Measurements from ENCODE around the gene HMCN1.
"Not testable (repeated sequence)": the region's sequence is repeated elsewhere in the genome, so short reads cannot be mapped to it uniquely, and the experiment has no call there.

Gene HMCN1

DNA sequence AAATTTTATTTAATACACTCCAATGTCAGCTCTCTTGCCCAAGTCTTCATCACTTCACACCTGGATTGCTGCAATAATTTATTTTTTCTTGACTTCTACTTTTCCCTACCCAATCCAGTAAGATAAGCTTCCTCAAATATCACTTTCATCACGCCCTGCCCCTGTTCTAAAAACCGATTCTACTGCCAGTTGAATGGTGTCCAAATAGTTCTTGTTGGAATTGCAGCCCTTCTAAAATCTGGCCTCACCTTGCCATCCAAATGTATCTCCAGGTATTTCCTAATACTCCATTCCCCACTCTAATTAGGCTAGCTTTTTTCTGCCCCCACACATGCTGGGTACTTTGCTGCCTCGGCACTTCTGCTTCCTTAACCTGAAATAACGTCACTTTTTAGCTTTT, 152.5 kb downstream of the HMCN1 start:
- no peaks in the 10 kb centered on the region for H3K36me3 ChIP-seq (ENCODE audit: control insufficient read depth, insufficient read depth, low read length)
- no peaks in the 10 kb centered on the region for H3K9me3 ChIP-seq (ENCODE audit: control insufficient read depth, low read length)
- WGBS, 2 experiments, result 93% methylated on average over 4 of the region's 4 CpGs
- H3K27me3 ChIP-seq (ENCODE audit: control insufficient read depth, insufficient read depth, low read length, poor library complexity, severe bottlenecking), result no peaks in the 10 kb centered on the region
- H3K27ac ChIP-seq (ENCODE audit: insufficient read depth, low read depth, low read length, poor library complexity, severe bottlenecking), result no peak overlapping the region
- H3K4me3 ChIP-seq (ENCODE audit: insufficient read depth, low read depth, low read length), result no peak overlapping the region
- no peaks in the 10 kb centered on the region for H3K4me1 ChIP-seq (ENCODE audit: control insufficient read depth, insufficient read depth, low read length)

DNA sequence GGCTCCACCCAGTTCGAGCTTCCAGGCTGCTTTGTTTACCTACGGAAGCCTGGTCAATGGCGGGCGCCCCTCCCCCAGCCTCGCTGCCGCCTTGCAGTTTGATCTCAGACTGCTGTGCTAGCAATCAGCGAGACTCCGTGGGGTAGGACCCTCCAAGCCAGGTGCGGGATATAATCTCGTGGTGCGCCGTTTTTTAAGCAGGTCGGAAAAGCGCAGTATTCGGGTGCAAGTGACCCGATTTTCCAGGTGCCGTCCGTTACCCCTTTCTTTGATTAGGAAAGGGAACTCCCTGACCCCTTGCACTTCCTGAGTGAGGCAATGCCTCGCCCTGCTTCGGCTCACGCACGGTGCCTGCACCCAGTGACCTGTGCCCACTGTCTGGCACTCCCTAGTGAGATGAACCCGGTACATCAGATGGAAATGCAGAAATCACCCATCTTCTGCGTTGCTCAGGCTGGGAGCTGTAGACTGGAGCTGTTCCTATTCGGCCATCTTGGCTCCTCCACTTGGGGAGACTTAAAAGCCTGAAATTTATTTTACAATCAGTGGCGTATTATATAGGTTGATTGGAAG, 158.7 kb downstream of the HMCN1 start:
- H3K4me3 ChIP-seq (ENCODE audit: insufficient read depth, low read depth, low read length); H3K36me3 ChIP-seq (ENCODE audit: control insufficient read depth, insufficient read depth, low read length); H3K27me3 ChIP-seq (ENCODE audit: control insufficient read depth, insufficient read depth, low read length, poor library complexity, severe bottlenecking); H3K4me1 ChIP-seq (ENCODE audit: control insufficient read depth, insufficient read depth, low read length); H3K27ac ChIP-seq (ENCODE audit: insufficient read depth, low read depth, low read length, poor library complexity, severe bottlenecking); H3K9me3 ChIP-seq (ENCODE audit: control insufficient read depth, low read length): not testable (repeated sequence)
- WGBS, 2 experiments, result 95 to 96% methylated on average over 26 of the region's 26 CpGs

DNA sequence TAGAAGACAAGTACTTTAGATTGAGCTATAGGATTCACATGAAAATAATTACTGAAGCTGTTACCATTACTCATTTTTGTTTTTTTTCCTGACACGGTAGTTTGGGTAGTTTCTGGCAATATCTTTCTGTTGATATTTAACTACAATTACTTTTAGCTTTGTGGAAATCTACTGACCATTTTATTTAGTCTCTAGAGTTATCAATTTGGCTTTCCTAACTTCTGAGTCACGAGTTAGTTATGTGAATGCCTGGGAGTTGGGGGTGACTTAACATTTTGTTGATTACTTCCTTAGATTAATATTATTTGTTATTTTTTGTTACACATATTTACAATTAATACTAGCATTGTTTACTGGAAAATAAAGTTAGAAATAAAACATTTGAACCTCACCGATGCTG, 160.6 kb downstream of the HMCN1 start:
- Histone ChIP-seq H3K27me3 (ENCODE audit: control insufficient read depth, insufficient read depth, low read length, poor library complexity, severe bottlenecking) (no peaks in the 10 kb centered on the region), H3K27ac (ENCODE audit: insufficient read depth, low read depth, low read length, poor library complexity, severe bottlenecking) (no peak overlapping the region), H3K4me3 (ENCODE audit: insufficient read depth, low read depth, low read length) (no peak overlapping the region), H3K36me3 (ENCODE audit: control insufficient read depth, insufficient read depth, low read length) (no peaks in the 10 kb centered on the region), H3K4me1 (ENCODE audit: control insufficient read depth, insufficient read depth, low read length) (no peaks in the 10 kb centered on the region), H3K9me3 (ENCODE audit: control insufficient read depth, low read length) (no peaks in the 10 kb centered on the region)
- WGBS, 2 experiments, result no CpG with 5 or more reads among the region's 3 CpGs

DNA sequence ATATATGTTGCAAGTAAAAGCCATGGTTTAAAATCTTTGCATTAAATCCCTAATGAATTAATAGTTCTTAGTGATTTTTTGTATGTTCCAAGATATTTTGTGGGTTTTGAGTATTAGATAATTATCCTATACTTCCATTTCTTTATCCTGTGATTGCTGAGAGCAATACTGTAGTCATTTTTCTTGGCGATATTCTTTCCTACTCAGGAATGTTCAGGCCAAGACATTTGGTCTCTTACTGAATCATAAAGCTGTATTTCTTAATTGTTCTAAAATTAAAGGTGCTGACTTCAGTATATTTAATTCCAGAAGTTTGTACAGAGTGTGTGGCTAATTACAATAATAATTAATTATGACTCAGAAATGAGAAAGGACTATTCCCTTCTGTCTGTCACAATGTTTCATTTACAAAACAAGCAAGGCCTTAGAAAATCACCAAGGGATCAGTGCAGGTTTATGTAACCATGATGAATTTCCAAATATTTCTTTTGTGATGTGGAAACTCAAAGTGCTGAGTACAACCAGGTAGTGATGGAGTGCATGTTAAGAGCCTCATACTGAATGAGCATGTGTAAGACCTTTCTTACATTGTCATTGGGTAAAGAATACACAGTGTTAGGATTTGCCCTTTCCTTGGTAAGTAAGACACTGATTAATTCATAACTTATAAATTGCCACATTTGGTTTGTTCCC, 161.2 kb downstream of the HMCN1 start:
- no peaks in the 10 kb centered on the region for H3K36me3 ChIP-seq (ENCODE audit: control insufficient read depth, insufficient read depth, low read length)
- no peaks in the 10 kb centered on the region for H3K4me1 ChIP-seq (ENCODE audit: control insufficient read depth, insufficient read depth, low read length)
- 100% methylated on average over 1 of the region's 1 CpG for WGBS, 2 experiments
- H3K9me3 ChIP-seq (ENCODE audit: control insufficient read depth, low read length), result no peaks in the 10 kb centered on the region
- H3K4me3 ChIP-seq (ENCODE audit: insufficient read depth, low read depth, low read length), result no peak overlapping the region
- H3K27me3 ChIP-seq (ENCODE audit: control insufficient read depth, insufficient read depth, low read length, poor library complexity, severe bottlenecking), result no peaks in the 10 kb centered on the region
- no peak overlapping the region for H3K27ac ChIP-seq (ENCODE audit: insufficient read depth, low read depth, low read length, poor library complexity, severe bottlenecking)

DNA sequence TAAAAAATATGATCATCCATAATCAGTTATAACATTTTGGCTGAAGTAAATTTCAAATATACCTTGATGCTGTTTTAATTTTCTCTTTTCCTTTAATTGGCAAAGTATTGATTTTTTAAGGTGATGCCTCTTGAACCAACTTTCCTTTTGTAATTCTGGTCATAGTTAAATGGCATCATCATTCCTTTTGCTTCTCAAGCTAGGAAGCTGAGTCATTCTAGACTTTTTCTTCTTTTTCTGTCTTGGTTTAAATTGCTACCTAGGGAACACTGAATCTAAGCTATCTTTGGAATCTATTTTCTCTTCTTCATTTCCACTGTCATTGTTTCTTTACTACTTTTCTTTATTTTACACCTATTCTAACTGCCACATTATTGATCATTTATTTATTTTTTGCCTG, 162.7 kb downstream of the HMCN1 start:
- Histone ChIP-seq H3K4me3 (ENCODE audit: insufficient read depth, low read depth, low read length) (no peak overlapping the region), H3K36me3 (ENCODE audit: control insufficient read depth, insufficient read depth, low read length) (no peaks in the 10 kb centered on the region), H3K9me3 (ENCODE audit: control insufficient read depth, low read length) (no peaks in the 10 kb centered on the region), H3K27me3 (ENCODE audit: control insufficient read depth, insufficient read depth, low read length, poor library complexity, severe bottlenecking) (no peaks in the 10 kb centered on the region), H3K4me1 (ENCODE audit: control insufficient read depth, insufficient read depth, low read length) (no peaks in the 10 kb centered on the region), H3K27ac (ENCODE audit: insufficient read depth, low read depth, low read length, poor library complexity, severe bottlenecking) (no peak overlapping the region)

DNA sequence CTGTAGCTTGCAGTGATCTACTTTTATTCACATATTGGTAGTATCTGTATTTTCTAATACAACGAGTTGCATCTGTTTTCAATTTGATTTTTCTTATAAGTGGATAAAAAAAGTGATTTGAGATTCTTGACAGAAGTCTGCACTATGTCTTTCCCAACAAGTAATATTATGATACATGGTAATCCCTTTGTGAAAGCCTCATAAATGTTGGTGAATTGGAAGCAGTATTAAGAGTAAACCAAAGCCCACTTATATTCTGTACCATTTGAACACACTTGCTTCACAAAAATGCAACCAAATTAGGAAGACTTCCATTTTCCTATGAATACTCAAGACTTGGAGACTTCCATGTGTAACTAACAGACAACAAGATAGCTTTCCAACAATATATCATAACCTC, 172.0 kb downstream of the HMCN1 start:
- H3K36me3 ChIP-seq (ENCODE audit: control insufficient read depth, insufficient read depth, low read length), result no peaks in the 10 kb centered on the region
- no peak overlapping the region for H3K4me3 ChIP-seq (ENCODE audit: insufficient read depth, low read depth, low read length)
- 100% methylated on average over 1 of the region's 1 CpG; no CpG with 5 or more reads in 1 of the 2 experiments for WGBS, 2 experiments
- no peaks in the 10 kb centered on the region for H3K9me3 ChIP-seq (ENCODE audit: control insufficient read depth, low read length)
- H3K27me3 ChIP-seq (ENCODE audit: control insufficient read depth, insufficient read depth, low read length, poor library complexity, severe bottlenecking), result no peaks in the 10 kb centered on the region
- no peaks in the 10 kb centered on the region for H3K4me1 ChIP-seq (ENCODE audit: control insufficient read depth, insufficient read depth, low read length)
- no peak overlapping the region for H3K27ac ChIP-seq (ENCODE audit: insufficient read depth, low read depth, low read length, poor library complexity, severe bottlenecking)

DNA sequence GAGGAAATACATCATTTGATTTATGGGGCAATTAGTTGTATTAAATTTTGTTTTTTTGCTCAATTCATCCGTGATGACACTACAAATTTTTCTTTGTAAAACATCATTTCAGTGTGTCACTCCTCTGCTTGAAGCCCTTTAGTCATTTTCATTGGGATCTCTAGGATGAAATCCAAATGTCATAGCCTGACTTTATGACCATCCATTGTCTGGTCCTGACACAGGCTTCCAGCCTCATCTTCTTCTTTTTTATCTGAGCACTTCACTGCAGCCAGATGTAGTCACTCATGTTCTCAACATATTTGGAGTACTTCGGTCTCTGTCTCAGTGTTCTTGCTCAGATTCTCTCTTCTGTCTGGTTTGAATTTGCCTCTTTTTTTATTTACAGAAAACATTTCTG, 173.1 kb downstream of the HMCN1 start:
- no peaks in the 10 kb centered on the region for H3K36me3 ChIP-seq (ENCODE audit: control insufficient read depth, insufficient read depth, low read length)
- H3K9me3 ChIP-seq (ENCODE audit: control insufficient read depth, low read length), result no peaks in the 10 kb centered on the region
- H3K27ac ChIP-seq (ENCODE audit: insufficient read depth, low read depth, low read length, poor library complexity, severe bottlenecking), result no peak overlapping the region
- H3K27me3 ChIP-seq (ENCODE audit: control insufficient read depth, insufficient read depth, low read length, poor library complexity, severe bottlenecking), result no peaks in the 10 kb centered on the region
- H3K4me3 ChIP-seq (ENCODE audit: insufficient read depth, low read depth, low read length), result no peak overlapping the region
- 91 to 94% methylated on average over 2 of the region's 2 CpGs for WGBS, 2 experiments
- H3K4me1 ChIP-seq (ENCODE audit: control insufficient read depth, insufficient read depth, low read length), result no peaks in the 10 kb centered on the region

DNA sequence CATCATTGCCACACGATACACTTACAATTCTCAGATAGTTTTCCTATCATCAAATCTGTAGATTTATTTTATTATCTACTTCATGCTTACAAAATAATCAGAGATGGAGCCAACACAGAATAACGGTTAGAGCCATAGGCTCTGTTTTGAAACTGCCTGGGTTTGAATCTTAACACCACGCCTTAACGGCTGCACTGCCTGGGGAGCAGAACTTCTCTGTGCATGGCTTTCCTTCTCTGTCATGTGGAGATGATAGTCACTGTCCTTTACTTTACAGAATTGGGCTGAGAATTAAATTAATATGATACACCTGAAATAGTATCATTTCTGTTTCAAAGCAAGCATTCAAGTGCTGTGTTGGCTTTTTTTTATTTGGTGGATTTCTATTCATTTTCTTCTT, 177.8 kb downstream of the HMCN1 start:
- H3K4me3 ChIP-seq (ENCODE audit: insufficient read depth, low read depth, low read length), result no peak overlapping the region
- no peaks in the 10 kb centered on the region for H3K27me3 ChIP-seq (ENCODE audit: control insufficient read depth, insufficient read depth, low read length, poor library complexity, severe bottlenecking)
- H3K36me3 ChIP-seq (ENCODE audit: control insufficient read depth, insufficient read depth, low read length), result no peaks in the 10 kb centered on the region
- no peaks in the 10 kb centered on the region for H3K9me3 ChIP-seq (ENCODE audit: control insufficient read depth, low read length)
- H3K27ac ChIP-seq (ENCODE audit: insufficient read depth, low read depth, low read length, poor library complexity, severe bottlenecking), result no peak overlapping the region
- WGBS, 2 experiments, result 60 to 71% methylated on average over 4 of the region's 4 CpGs
- H3K4me1 ChIP-seq (ENCODE audit: control insufficient read depth, insufficient read depth, low read length), result no peaks in the 10 kb centered on the region

DNA sequence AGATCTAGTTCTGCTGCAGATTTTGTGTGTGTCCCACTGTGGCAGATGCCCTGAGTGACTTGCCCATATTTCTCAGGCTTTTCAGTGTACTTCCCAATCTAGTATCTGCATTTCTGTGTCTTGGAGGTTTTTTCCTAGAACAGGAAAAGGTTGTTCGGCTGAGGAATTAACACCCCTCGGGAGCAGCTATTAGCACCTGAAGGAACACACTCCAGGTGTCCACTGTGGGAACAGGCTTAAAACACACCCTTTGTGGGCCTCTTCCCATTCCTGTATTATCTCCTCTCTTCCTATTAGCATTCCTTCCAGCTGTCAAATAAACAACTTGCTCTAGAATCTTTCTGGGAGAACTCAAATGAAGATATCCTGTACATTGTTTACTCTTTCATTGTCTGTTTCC, 178.3 kb downstream of the HMCN1 start:
- Histone ChIP-seq H3K36me3 (ENCODE audit: control insufficient read depth, insufficient read depth, low read length) (no peaks in the 10 kb centered on the region), H3K27ac (ENCODE audit: insufficient read depth, low read depth, low read length, poor library complexity, severe bottlenecking) (no peak overlapping the region), H3K4me3 (ENCODE audit: insufficient read depth, low read depth, low read length) (no peak overlapping the region), H3K9me3 (ENCODE audit: control insufficient read depth, low read length) (no peaks in the 10 kb centered on the region), H3K4me1 (ENCODE audit: control insufficient read depth, insufficient read depth, low read length) (no peaks in the 10 kb centered on the region), H3K27me3 (ENCODE audit: control insufficient read depth, insufficient read depth, low read length, poor library complexity, severe bottlenecking) (no peaks in the 10 kb centered on the region)
- 8 to 14% methylated on average over 2 of the region's 2 CpGs for WGBS, 2 experiments

DNA sequence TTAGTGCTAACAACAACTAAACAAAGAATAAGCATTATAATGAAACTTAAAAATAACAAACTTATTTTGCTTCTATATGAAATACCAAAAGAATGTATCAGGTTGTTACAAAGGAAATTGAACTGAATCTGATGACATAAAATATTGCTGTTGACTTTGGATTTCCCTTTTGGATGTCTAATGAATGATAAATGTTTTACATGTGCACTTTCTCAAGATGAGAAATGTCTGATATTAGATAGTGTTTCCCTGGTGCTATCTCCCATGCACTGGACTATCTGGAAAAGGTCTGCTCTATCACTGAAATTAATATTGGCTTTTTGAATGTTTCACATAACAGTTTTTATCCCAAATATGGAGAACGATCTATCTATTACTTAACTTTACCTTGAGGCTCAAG, 179.9 kb downstream of the HMCN1 start:
- WGBS, 2 experiments, result 93 to 100% methylated on average over 1 of the region's 1 CpG
- Histone ChIP-seq H3K36me3 (ENCODE audit: control insufficient read depth, insufficient read depth, low read length) (no peaks in the 10 kb centered on the region), H3K27me3 (ENCODE audit: control insufficient read depth, insufficient read depth, low read length, poor library complexity, severe bottlenecking) (no peaks in the 10 kb centered on the region), H3K4me1 (ENCODE audit: control insufficient read depth, insufficient read depth, low read length) (no peaks in the 10 kb centered on the region), H3K4me3 (ENCODE audit: insufficient read depth, low read depth, low read length) (no peak overlapping the region), H3K9me3 (ENCODE audit: control insufficient read depth, low read length) (no peaks in the 10 kb centered on the region), H3K27ac (ENCODE audit: insufficient read depth, low read depth, low read length, poor library complexity, severe bottlenecking) (no peak overlapping the region)

DNA sequence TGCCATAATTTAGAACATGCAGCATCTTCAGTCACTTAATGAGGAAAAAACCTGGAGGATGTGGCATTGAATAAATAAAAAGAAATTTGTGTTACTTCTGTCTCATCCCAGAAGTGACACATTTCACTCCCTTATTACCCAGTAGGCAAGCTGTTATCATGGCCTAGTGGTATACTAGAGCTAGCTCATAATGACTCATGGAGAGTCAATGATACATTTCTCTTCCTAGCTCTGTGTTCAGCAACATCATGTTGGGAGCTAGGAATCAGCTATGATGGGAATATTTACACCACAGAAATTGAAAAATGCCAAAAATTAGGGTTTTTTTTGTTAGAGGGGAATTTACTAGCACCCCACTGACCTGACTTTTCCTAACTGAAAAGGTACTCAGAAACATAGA, 182.7 kb downstream of the HMCN1 start:
- Histone ChIP-seq H3K27ac (ENCODE audit: insufficient read depth, low read depth, low read length, poor library complexity, severe bottlenecking) (no peak overlapping the region), H3K27me3 (ENCODE audit: control insufficient read depth, insufficient read depth, low read length, poor library complexity, severe bottlenecking) (no peaks in the 10 kb centered on the region), H3K4me1 (ENCODE audit: control insufficient read depth, insufficient read depth, low read length) (no peaks in the 10 kb centered on the region), H3K9me3 (ENCODE audit: control insufficient read depth, low read length) (no peaks in the 10 kb centered on the region), H3K36me3 (ENCODE audit: control insufficient read depth, insufficient read depth, low read length) (no peaks in the 10 kb centered on the region), H3K4me3 (ENCODE audit: insufficient read depth, low read depth, low read length) (no peak overlapping the region)
